HepG2 (cell line): ENCODE results near the gene FOCAD. TPM values are rescaled to one million over a fixed set of nuclear protein-coding genes. Genes with fewer than 3 reads are reported as not detected.

Source experiments
- ATAC-seq: fragments of 200-7000 bp; cut with Tn5 transposase; 3 replicates; pipeline ENCODE4 v1.9.1; 2020; ENCODE audit warnings: mild to moderate bottlenecking, moderate library complexity
- BruUV-seq: library from RNA; stranded (reverse); fragments of 400-500 nt; replicated peaks from 2 replicates; lab custom pipeline; 2021; lab: Mats Ljungman, UMichigan
- CTCF ChIA-PET: fragments of 300-600 bp; formaldehyde crosslinking; extraction: SDS; loops from one replicate; lab custom pipeline; 2021; ENCODE audit warnings: low total read pairs, inconsistent platforms, low intra/inter-chr PET ratio; lab: Yijun Ruan, JAX
- POLR2A ChIA-PET: fragments of 350-600 bp; sonication (Branson Sonifier 250); formaldehyde crosslinking; loops from one replicate; lab custom pipeline; 2020; ENCODE audit warnings: antibody characterized with exemption, inconsistent platforms; lab: Yijun Ruan, JAX
- DNase-seq: peaks from one replicate; pipeline ENCODE4 v3.0.0-alpha.2; 2015; ENCODE audit warnings: low spot score
- FAIRE-seq: peaks from 3 replicates; lab custom pipeline; 2011; peaks lifted over from hg19 to GRCh38; lab: Jason Lieb, UNC
- H2AFZ ChIP-seq: one replicate; pipeline ENCODE4 v1.6.1; 2011; ENCODE audit warnings: low read length, inconsistent platforms
- H3K27ac ChIP-seq: fragments of 300-600 bp; 3 replicates; pipeline ENCODE4 v1.8.0; 2011; ENCODE audit warnings: mixed run types, mild to moderate bottlenecking, mixed read lengths, low read length, inconsistent platforms; ENCODE audit not compliant: insufficient read depth; ENCODE audit errors: extremely low read length
- H3K27me3 ChIP-seq, 2 experiments: fragments of 200-600 bp in 1 of 2; 2 replicates in 1 of 2; 3 replicates in 1 of 2; pipeline versions ENCODE4 v1.6.0 to v1.8.0; 2011; ENCODE audit warnings: low read length in 2 of 2, mild to moderate bottlenecking in 2 of 2, moderate library complexity in 2 of 2, inconsistent platforms in 1 of 2; ENCODE audit not compliant: insufficient read depth in 2 of 2, control insufficient read depth in 1 of 2
- H3K36me3 ChIP-seq, 2 experiments: fragments of 200-600 bp in 1 of 2; replicated peaks in 1 of 2; 2 replicates in 1 of 2; 3 replicates in 1 of 2; pipeline versions ENCODE4 v1.5.1 to v1.8.0; 2011; ENCODE audit warnings: low read length in 2 of 2, inconsistent platforms in 1 of 2; ENCODE audit not compliant: insufficient read depth in 2 of 2, control insufficient read depth in 1 of 2
- H3K4me1 ChIP-seq: 2 replicates; pipeline ENCODE4 v1.5.1; 2012; ENCODE audit warnings: low read length, inconsistent platforms; ENCODE audit not compliant: insufficient read depth
- H3K4me2 ChIP-seq: 2 replicates; pipeline ENCODE4 v1.6.0; 2011; ENCODE audit warnings: low read depth, low read length, inconsistent platforms
- H3K4me3 ChIP-seq, 3 experiments: fragments of 200-600 bp in 1 of 3; sonication (generic), shearing (Covaris generic) in 1 of 3; replicated peaks in 1 of 3; 2 replicates each; pipeline ENCODE4 v1.5.1; 2011 to 2016; ENCODE audit warnings: low read length in 3 of 3, inconsistent platforms in 2 of 3, low read depth in 2 of 3, mild to moderate bottlenecking in 2 of 3, control low read depth in 1 of 3, mixed read lengths in 1 of 3; ENCODE audit not compliant: insufficient read depth in 1 of 3
- H3K79me2 ChIP-seq: one replicate; pipeline ENCODE4 v1.6.1; 2011; ENCODE audit warnings: low read length, inconsistent platforms; ENCODE audit not compliant: insufficient read depth
- H3K9ac ChIP-seq: 2 replicates; pipeline ENCODE4 v1.6.0; 2011; ENCODE audit warnings: mild to moderate bottlenecking, low read depth, low read length, inconsistent platforms; ENCODE audit not compliant: insufficient read depth
- H3K9me3 ChIP-seq: 2 replicates; pipeline ENCODE4 v1.5.1; 2012; ENCODE audit warnings: mild to moderate bottlenecking, low read length
- H4K20me1 ChIP-seq: 2 replicates; pipeline ENCODE4 v1.6.0; 2011; ENCODE audit warnings: inconsistent platforms, mild to moderate bottlenecking, low read length, moderate library complexity; ENCODE audit not compliant: insufficient read depth
- ARHGAP35 ChIP-seq: sonication (generic); formaldehyde crosslinking; IDR thresholded peaks from 2 replicates; pipeline ENCODE4 v1.9.0; 2022; ENCODE audit warnings: mild to moderate bottlenecking, inconsistent platforms, moderate library complexity, missing genetic modification reagents, borderline replicate concordance
- ARID5B ChIP-seq: IDR thresholded peaks from 2 replicates; pipeline ENCODE4 v1.4.0; 2020; ENCODE audit warnings: mild to moderate bottlenecking, missing genetic modification reagents
- DZIP1 ChIP-seq: sonication (generic); formaldehyde crosslinking; IDR thresholded peaks from 2 replicates; pipeline ENCODE4 v1.5.0; 2020; ENCODE audit warnings: mild to moderate bottlenecking, missing genetic modification reagents
- MTA1 ChIP-seq: sonication (generic); formaldehyde crosslinking; IDR thresholded peaks from 2 replicates; pipeline ENCODE4 v1.4.0; 2020; ENCODE audit warnings: missing genetic modification reagents, mild to moderate bottlenecking, borderline replicate concordance
- NR3C1 ChIP-seq: sonication (generic); formaldehyde crosslinking; IDR thresholded peaks from 2 replicates; pipeline ENCODE4 v1.4.0; 2020; ENCODE audit warnings: missing genetic modification reagents
- ZFX ChIP-seq: sonication (generic); formaldehyde crosslinking; IDR thresholded peaks from 2 replicates; pipeline ENCODE4 v1.4.0; 2020; ENCODE audit warnings: mild to moderate bottlenecking, low read depth, missing genetic modification reagents, moderate library complexity
- ZNF24 ChIP-seq: fragments of 450-650 bp; IDR thresholded peaks from 2 replicates; pipeline ENCODE4 v1.6.1; 2017; ENCODE audit warnings: antibody characterized with exemption, mild to moderate bottlenecking
- ZNF776 ChIP-seq: sonication (generic); formaldehyde crosslinking; IDR thresholded peaks from 2 replicates; pipeline ENCODE4 v1.4.0; 2020; ENCODE audit warnings: mild to moderate bottlenecking, missing genetic modification reagents
- ZSCAN20 ChIP-seq: sonication (generic); formaldehyde crosslinking; IDR thresholded peaks from 2 replicates; pipeline ENCODE4 v1.4.0; 2020; ENCODE audit warnings: missing genetic modification reagents, mild to moderate bottlenecking, borderline replicate concordance
- ZSCAN31 ChIP-seq: sonication (generic); formaldehyde crosslinking; IDR thresholded peaks from 2 replicates; pipeline ENCODE4 v1.5.0; 2020; ENCODE audit warnings: low read depth, mild to moderate bottlenecking, missing genetic modification reagents
- WGBS: methylation state at CpG from one replicate; pipeline ENCODE4 v1.1.6; 2017; ENCODE audit warnings: low lambda C conversion rate; 5-methylcytosine and 5-hydroxymethylcytosine counted together
- in situ Hi-C: cut with HindIII; loops from 2 replicates; pipeline ENCODE4 v1.10.0; 2017; ENCODE audit warnings: low pct_unique_long_range_greater_than_20kb; ENCODE audit not compliant: extremely low pct_ligation_motif_present
- intact Hi-C: fragments of 100-400 bp; cut with micrococcal nuclease; formaldehyde crosslinking; loops from one replicate; pipeline ENCODE4 v1.10.0; 2022; ENCODE audit not compliant: unreplicated experiment
- polyA plus RNA-seq, 8 experiments: library from polyadenylated mRNA; depleted of rRNA in 3 of 8; stranded (reverse) in 7 of 8; unstranded in 1 of 8; fragments of >200 nt; fragmentation: Illumina TruSeq in 4 of 8; extraction: Trizol in 4 of 8; gene quantifications; 2 replicates each; pipeline versions ENCODE4 v1.2.1 to v1.2.3, GENCODE V29; 2011 to 2016; ENCODE audit warnings: low read depth in 4 of 8, missing spikeins in 1 of 8, mixed read lengths in 1 of 8; ENCODE audit not compliant: insufficient read depth in 1 of 8
- total RNA-seq, 5 experiments: library from RNA; depleted of rRNA; stranded (reverse); fragments of >200 nt; fragmentation: Illumina TruSeq; extraction: Trizol; gene quantifications; 2 replicates each; pipeline ENCODE4 v1.2.3, GENCODE V29; 2016; ENCODE audit warnings: low read depth in 1 of 5

Gene FOCAD
- total and polyA plus RNA-seq, 2 of the 13 experiments (the other 11 are each of a cell fraction or from before 2014, with no cell fraction given), result 18.0 to 31.1 TPM

- WGBS, result 92% methylated on average over 3 of the region's 3 CpGs
- TF ChIP-seq NR3C1 (CRISPR knock-in tag) (no peak), ZSCAN31 (no peak)
Observed at GRCh38 chr9:20788526-20789451, 104.7 kb downstream of the FOCAD start.

DNA sequence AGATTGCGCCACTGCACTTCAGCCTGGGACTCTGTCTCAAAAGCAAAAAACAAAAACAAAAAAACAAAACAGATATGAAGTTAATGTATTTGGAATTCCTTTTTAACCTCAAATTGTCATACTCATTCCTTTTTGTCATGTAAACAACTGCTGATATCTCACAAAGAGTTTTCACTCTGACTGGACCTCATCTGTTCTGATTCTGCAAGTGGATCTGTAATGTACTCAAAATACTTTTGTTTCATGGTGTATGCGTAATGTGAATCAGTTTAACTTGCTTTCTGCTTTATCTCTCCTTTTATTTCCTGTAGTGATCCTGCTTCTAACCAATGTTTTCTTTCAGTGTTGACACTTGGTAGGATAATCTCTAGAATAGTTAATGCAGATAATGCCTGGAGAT lies 106.7 kb downstream of the FOCAD start:
- no peak overlapping the region for H3K4me2 ChIP-seq
- no peak for DNase-seq
- no peak for FAIRE-seq
- intact Hi-C loops, result no loop called here
- no TSS peak for BruUV-seq
- no peak overlapping the region for H3K4me3 ChIP-seq
- H3K9ac ChIP-seq, result no peak overlapping the region
- no peak for ATAC-seq
- no peaks in the 10 kb centered on the region for H3K9me3 ChIP-seq
- H3K27me3 ChIP-seq, result no peaks in the 10 kb centered on the region
- no peak overlapping the region for H2AFZ ChIP-seq
- peaks cover 0 to 4% of the 10 kb centered on the region in 2 experiments; a peak in 1 of 5 replicates for H3K36me3 ChIP-seq
- in situ Hi-C loops, result no loop called here
- H3K79me2 ChIP-seq, result no peaks in the 10 kb centered on the region
- no peak overlapping the region for H3K27ac ChIP-seq
- CTCF ChIA-PET, result no interaction called here
- no peaks in the 10 kb centered on the region for H4K20me1 ChIP-seq
- POLR2A ChIA-PET, result no interaction called here
- 96% methylated on average over 2 of the region's 2 CpGs for WGBS
- H3K4me1 ChIP-seq, result no peaks in the 10 kb centered on the region
- TF ChIP-seq ZSCAN20 (no peak), ZNF24 (no peak), ARHGAP35 (CRISPR knock-in tag) (no peak), ARID5B (CRISPR knock-in tag) (no peak), MTA1 (CRISPR knock-in tag) (no peak), DZIP1 (CRISPR knock-in tag) (no peak), ZFX (CRISPR knock-in tag) (no peak), ZNF776 (no peak)

More at GRCh38 chr9:20788526-20789451, 104.7 kb downstream of the FOCAD start:
- Histone ChIP-seq H3K4me2 (no peak overlapping the region), H3K27ac (no peak overlapping the region), H3K9me3 (no peaks in the 10 kb centered on the region), H3K4me3 (no peak overlapping the region), H3K27me3 (no peaks in the 10 kb centered on the region), H2AFZ (no peak overlapping the region), H3K36me3 (peaks cover 0 to 9% of the 10 kb centered on the region in 2 experiments; a peak in 2 of 5 replicates), H4K20me1 (no peaks in the 10 kb centered on the region), H3K9ac (no peak overlapping the region), H3K79me2 (no peaks in the 10 kb centered on the region), H3K4me1 (no peaks in the 10 kb centered on the region)
- BruUV-seq, result no TSS peak
- ATAC-seq, result no peak
- POLR2A ChIA-PET, result no interaction called here
- FAIRE-seq, result no peak
- no peak for DNase-seq
- CTCF ChIA-PET, result no interaction called here
- in situ Hi-C loops (no loop called here), intact Hi-C loops (loop anchor here (10.0 kb wide), 1 partner anchor 104 kb away; the partner anchor contains the start of gene FOCAD)
